Thyroid gland (tissue), 4 donors: ENCODE measurements around the gene LCTL.

Experiments
- POLR2A ChIP-seq, 2 donors: fragments of 450-650 bp; IDR thresholded peaks; one replicate each; pipeline ENCODE4 v1.6.1; 2017; ENCODE audit warnings: antibody characterized with exemption in 2 of 2, mild to moderate bottlenecking in 2 of 2, moderate library complexity in 1 of 2
- TF ChIP-seq, protein P1 (sequence below), 6 experiments: fragments of 200-600 bp in 3 of 6; fragments of 450-650 bp in 3 of 6; sonication (generic) in 3 of 6; IDR thresholded peaks; one replicate each; pipeline ENCODE4 v1.5.1; 2016 to 2019; ENCODE audit warnings: antibody characterized with exemption in 6 of 6, mild to moderate bottlenecking in 2 of 6, inconsistent platforms in 1 of 6, moderate library complexity in 1 of 6

DNA sequence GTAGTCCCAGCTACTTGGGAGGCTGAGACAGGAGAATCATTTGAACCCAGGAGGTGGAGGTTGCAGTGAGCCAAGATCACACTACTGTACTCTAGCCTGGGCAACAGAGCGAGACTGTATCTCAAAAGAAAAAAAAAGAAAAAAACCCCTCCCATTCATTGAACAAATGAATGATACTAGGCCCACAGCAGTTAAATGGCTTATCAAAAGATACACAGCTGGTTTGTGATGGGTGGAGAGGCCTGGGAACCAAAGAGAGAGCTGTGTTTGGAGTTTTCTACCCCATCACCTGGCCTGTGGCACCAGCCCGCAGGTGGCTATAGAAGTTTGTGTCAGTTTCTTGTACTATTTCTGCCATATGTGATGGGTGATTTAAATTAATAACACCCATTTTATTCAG is 43.1 kb upstream of the LCTL start:
- TF ChIP-seq, protein P1, sequence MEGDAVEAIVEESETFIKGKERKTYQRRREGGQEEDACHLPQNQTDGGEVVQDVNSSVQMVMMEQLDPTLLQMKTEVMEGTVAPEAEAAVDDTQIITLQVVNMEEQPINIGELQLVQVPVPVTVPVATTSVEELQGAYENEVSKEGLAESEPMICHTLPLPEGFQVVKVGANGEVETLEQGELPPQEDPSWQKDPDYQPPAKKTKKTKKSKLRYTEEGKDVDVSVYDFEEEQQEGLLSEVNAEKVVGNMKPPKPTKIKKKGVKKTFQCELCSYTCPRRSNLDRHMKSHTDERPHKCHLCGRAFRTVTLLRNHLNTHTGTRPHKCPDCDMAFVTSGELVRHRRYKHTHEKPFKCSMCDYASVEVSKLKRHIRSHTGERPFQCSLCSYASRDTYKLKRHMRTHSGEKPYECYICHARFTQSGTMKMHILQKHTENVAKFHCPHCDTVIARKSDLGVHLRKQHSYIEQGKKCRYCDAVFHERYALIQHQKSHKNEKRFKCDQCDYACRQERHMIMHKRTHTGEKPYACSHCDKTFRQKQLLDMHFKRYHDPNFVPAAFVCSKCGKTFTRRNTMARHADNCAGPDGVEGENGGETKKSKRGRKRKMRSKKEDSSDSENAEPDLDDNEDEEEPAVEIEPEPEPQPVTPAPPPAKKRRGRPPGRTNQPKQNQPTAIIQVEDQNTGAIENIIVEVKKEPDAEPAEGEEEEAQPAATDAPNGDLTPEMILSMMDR (IDR thresholded peaks at IDR 0.05): no peak
- TF ChIP-seq POLR2A (IDR thresholded peaks at IDR 0.05): no peak
